Loucy (cell line): Measurements from ENCODE around the gene LRRC43.

Source experiments
- H2AFZ ChIP-seq: fragments of 200-600 bp; sonication (generic); 2 replicates; pipeline ENCODE4 v1.6.0; 2016; ENCODE audit warnings: antibody characterized with exemption, mild to moderate bottlenecking, low read length, moderate library complexity
- H3F3A ChIP-seq: fragments of 200-600 bp; 2 replicates; pipeline ENCODE4 v1.6.0; 2016; ENCODE audit warnings: antibody characterized with exemption, low read depth, mild to moderate bottlenecking
- H3K27me3 ChIP-seq: fragments of 200-600 bp; sonication (generic); 2 replicates; pipeline ENCODE4 v1.6.1; 2014; ENCODE audit warnings: low read length, mild to moderate bottlenecking; ENCODE audit not compliant: insufficient read depth, poor library complexity, severe bottlenecking
- H3K36me3 ChIP-seq: fragments of 200-600 bp; sonication (generic); 2 replicates; pipeline ENCODE4 v1.6.1; 2016; ENCODE audit warnings: low read length; ENCODE audit not compliant: insufficient read depth
- H3K4me1 ChIP-seq: fragments of 200-600 bp; sonication (generic); 2 replicates; pipeline ENCODE4 v1.5.1; 2014; ENCODE audit warnings: low read length, mild to moderate bottlenecking; ENCODE audit not compliant: insufficient read depth, poor library complexity, severe bottlenecking
- H3K4me2 ChIP-seq: fragments of 200-600 bp; sonication (generic); 2 replicates; pipeline ENCODE4 v1.6.0; 2014; ENCODE audit warnings: antibody characterized with exemption, low read length, low read depth, mild to moderate bottlenecking; ENCODE audit not compliant: poor library complexity, severe bottlenecking
- H3K4me3 ChIP-seq: fragments of 200-600 bp; sonication (generic); 2 replicates; pipeline ENCODE4 v1.5.1; 2014; ENCODE audit warnings: low read length, mild to moderate bottlenecking, mixed read lengths; ENCODE audit not compliant: poor library complexity, severe bottlenecking
- H3K79me2 ChIP-seq: fragments of 200-600 bp; sonication (generic); 2 replicates; pipeline ENCODE4 v1.6.1; 2014; ENCODE audit warnings: low read length; ENCODE audit not compliant: insufficient read depth
- H3K9ac ChIP-seq: fragments of 200-600 bp; sonication (generic); 2 replicates; pipeline ENCODE4 v1.6.0; 2014; ENCODE audit warnings: mild to moderate bottlenecking, low read depth, low read length, moderate library complexity; ENCODE audit not compliant: poor library complexity, severe bottlenecking
- H3K9me2 ChIP-seq: fragments of 200-600 bp; sonication (generic); replicated peaks from 2 replicates; pipeline ENCODE4 v1.6.1; 2016; ENCODE audit warnings: low read depth, low read length, mixed read lengths
- H3K9me3 ChIP-seq: fragments of 200-600 bp; sonication (generic); 2 replicates; pipeline ENCODE4 v1.6.1; 2014; ENCODE audit warnings: mild to moderate bottlenecking, antibody characterized with exemption, low read length, low read depth; ENCODE audit not compliant: insufficient read depth
- H4K20me1 ChIP-seq: fragments of 200-600 bp; sonication (generic); 2 replicates; pipeline ENCODE4 v1.6.0; 2014; ENCODE audit warnings: antibody characterized with exemption, low read length, mild to moderate bottlenecking; ENCODE audit not compliant: insufficient read depth, poor library complexity, severe bottlenecking
- EZH2phosphoT487 ChIP-seq: fragments of 200-600 bp; IDR thresholded peaks from 2 replicates; pipeline ENCODE4 v1.6.1; 2018; ENCODE audit warnings: antibody characterized with exemption, mild to moderate bottlenecking, moderate library complexity, borderline replicate concordance
- TF ChIP-seq, protein P1 (sequence below): fragments of 200-600 bp; sonication (generic); conservative IDR thresholded peaks from 2 replicates; pipeline ENCODE4 v1.5.1; 2014; ENCODE audit warnings: mild to moderate bottlenecking, antibody characterized with exemption, low read length

Gene LRRC43

DNA sequence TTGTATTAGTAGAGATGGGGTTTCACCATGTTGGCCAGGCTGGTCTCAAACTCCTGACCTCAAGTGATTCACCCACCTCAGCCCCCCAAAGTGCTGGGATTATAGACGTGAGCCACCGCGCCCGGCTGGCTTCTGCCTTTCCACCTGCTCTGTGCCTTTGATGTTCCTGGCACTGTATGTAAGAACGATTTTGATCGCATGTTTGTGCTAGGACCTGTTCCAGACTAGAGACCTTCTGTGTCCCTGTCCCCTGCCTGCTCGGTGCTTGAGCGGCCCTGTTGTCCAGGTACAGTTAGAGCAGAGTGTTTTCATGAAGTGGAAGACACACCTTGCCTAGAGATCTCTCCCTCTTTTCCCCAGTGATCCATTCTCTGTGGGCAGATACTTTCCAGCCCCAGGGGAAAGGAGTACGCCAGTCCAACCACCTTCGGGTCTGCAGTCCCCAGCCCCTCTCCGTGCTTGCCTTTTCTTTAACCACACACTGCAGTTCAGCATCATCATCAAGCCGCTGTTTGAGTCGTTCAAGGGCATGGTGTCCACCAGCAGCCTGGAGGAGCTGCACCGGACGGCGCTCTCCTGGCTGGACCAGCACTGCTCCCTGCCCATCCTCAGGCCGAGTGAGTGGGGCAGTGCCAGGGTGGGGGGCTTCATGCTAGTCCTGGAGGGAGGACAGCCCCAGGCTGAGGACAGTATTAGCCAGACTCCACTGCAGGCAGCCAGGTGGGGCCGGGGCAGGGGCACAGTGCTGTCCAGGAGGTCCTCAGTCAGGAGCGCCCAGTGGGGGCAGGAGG, 42.3 kb upstream of the LRRC43 start:
- Histone ChIP-seq H3K4me3 (no peak overlapping the region), H2AFZ (no peak overlapping the region), H3K9me3 (no peaks in the 10 kb centered on the region), H3K9ac (no peak overlapping the region), H3K4me1 (no peaks in the 10 kb centered on the region), H3K27me3 (no peaks in the 10 kb centered on the region), H4K20me1 (no peaks in the 10 kb centered on the region), H3K36me3 (peaks cover 32% of the 10 kb centered on the region; the same call in 1 of the 2 replicates), H3K79me2 (no peaks in the 10 kb centered on the region), H3K9me2 (no peaks in the 10 kb centered on the region), H3K4me2 (no peak overlapping the region), H3F3A (no peaks in the 10 kb centered on the region)
- TF ChIP-seq, protein P1, sequence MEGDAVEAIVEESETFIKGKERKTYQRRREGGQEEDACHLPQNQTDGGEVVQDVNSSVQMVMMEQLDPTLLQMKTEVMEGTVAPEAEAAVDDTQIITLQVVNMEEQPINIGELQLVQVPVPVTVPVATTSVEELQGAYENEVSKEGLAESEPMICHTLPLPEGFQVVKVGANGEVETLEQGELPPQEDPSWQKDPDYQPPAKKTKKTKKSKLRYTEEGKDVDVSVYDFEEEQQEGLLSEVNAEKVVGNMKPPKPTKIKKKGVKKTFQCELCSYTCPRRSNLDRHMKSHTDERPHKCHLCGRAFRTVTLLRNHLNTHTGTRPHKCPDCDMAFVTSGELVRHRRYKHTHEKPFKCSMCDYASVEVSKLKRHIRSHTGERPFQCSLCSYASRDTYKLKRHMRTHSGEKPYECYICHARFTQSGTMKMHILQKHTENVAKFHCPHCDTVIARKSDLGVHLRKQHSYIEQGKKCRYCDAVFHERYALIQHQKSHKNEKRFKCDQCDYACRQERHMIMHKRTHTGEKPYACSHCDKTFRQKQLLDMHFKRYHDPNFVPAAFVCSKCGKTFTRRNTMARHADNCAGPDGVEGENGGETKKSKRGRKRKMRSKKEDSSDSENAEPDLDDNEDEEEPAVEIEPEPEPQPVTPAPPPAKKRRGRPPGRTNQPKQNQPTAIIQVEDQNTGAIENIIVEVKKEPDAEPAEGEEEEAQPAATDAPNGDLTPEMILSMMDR = no peak
- TF ChIP-seq EZH2phosphoT487 = no peak

DNA sequence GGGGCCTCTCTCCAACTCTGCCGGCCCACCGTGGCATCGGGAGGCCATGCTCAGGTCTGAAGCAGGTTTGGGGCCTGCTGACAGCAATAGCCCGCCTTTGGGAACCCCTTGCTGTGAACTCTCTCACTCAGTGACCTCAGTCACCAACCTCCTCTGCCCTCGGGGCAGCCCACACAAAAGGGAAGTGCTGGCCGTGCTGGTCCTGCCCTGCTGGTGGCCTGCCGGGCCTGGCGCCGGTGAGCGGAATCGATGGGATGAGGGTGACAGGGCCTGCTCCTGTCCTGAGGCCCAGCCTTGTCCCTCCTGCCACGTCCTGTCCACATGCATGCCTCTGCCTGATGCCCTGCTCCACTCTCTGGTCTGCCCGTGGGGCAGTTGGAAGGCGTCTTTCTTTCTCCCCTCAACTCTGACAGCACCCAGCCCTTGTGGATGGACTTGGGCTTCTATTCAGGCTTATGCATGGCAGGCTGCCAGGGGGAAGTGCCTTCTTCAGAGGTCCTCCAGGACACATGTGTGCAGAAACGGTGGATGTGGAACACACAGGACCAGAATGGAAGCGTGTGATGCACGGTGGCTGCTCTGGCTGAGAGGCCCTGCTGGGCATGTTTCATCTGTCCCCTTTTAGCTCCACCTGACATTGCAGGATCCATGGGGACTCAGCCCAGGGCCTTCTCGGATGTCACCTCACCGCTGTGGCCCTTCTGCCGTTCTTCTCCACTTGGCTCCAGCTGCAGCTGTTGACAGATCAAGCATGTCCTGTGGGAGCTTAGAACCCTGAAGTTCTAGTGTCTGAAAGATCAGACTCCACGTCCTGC, 40.8 kb upstream of the LRRC43 start:
- H4K20me1 ChIP-seq = no peaks in the 10 kb centered on the region
- H3K36me3 ChIP-seq = peaks cover 27% of the 10 kb centered on the region; the same call in 1 of the 2 replicates

DNA sequence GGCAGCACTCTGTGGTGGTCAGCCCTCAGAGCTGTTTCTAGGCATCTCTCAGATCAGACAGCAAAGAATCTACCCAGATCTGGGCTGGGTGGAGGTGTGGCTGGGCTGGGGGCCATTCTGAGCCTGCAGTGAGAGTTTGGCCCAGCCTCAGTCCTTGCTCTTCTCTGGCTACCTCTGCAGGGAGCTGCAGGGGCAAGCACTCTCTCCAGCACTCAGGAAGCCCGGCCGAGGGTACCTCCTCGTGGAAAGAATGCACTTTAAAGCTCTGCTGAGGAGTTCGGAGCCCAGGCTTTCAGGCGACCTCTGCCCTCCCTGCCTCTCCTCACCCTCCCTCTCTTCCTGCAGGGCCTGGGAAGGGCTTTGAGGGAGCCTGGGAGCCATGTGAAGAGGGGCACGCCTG, 40.1 kb upstream of the LRRC43 start:
- H4K20me1 ChIP-seq = no peaks in the 10 kb centered on the region
- no peak for TF ChIP-seq EZH2phosphoT487
- TF ChIP-seq, protein P1 = no peak
- no peak overlapping the region for H3K4me2 ChIP-seq
- no peaks in the 10 kb centered on the region for H3K4me1 ChIP-seq
- no peaks in the 10 kb centered on the region for H3K79me2 ChIP-seq
- H3K9me3 ChIP-seq = no peaks in the 10 kb centered on the region
- peaks cover 27% of the 10 kb centered on the region; the same call in 1 of the 2 replicates for H3K36me3 ChIP-seq
- no peaks in the 10 kb centered on the region for H3K27me3 ChIP-seq
- no peak overlapping the region for H3K4me3 ChIP-seq
- no peaks in the 10 kb centered on the region for H3F3A ChIP-seq
- no peak overlapping the region for H2AFZ ChIP-seq
- no peaks in the 10 kb centered on the region for H3K9me2 ChIP-seq
- H3K9ac ChIP-seq = no peak overlapping the region

More for the DNA sequence above, 40.8 kb upstream of the LRRC43 start:
- Histone ChIP-seq H3K9me3 (no peaks in the 10 kb centered on the region), H2AFZ (no peak overlapping the region), H3K9me2 (no peaks in the 10 kb centered on the region), H3K4me1 (no peaks in the 10 kb centered on the region), H3K9ac (no peak overlapping the region), H3K4me2 (no peak overlapping the region), H3K79me2 (no peaks in the 10 kb centered on the region), H3F3A (no peaks in the 10 kb centered on the region), H3K4me3 (no peak overlapping the region), H3K27me3 (no peaks in the 10 kb centered on the region)
- TF ChIP-seq, protein P1 = no peak
- no peak for TF ChIP-seq EZH2phosphoT487
